MCF 10A (cell line): Measurements from ENCODE around the gene RPS15. TPM values are rescaled to one million over a fixed set of nuclear protein-coding genes. Genes with fewer than 3 reads are reported as not detected.

Source experiments
- BruUV-seq: library from RNA; stranded (reverse); fragments of 400-500 nt; replicated peaks from 2 replicates; lab custom pipeline; 2021; lab: Mats Ljungman, UMichigan
- CTCF ChIA-PET: fragments of 300-600 bp; sonication (Branson Sonifier 250); formaldehyde crosslinking; extraction: SDS; loops from one replicate; lab custom pipeline; 2021; ENCODE audit warnings: antibody characterized with exemption, inconsistent platforms; lab: Yijun Ruan, JAX
- POLR2A ChIA-PET: fragments of 300-600, 350-650 bp; sonication (Branson Sonifier 250); formaldehyde crosslinking; extraction: SDS; loops from one replicate; lab custom pipeline; 2020; ENCODE audit warnings: antibody characterized with exemption, inconsistent platforms; lab: Yijun Ruan, JAX
- DNase-seq: peaks from one replicate; pipeline ENCODE4 v3.0.0-alpha.2; 2018; ENCODE audit not compliant: unreplicated experiment
- H3K27ac Mint-ChIP-seq: one replicate; pipeline ENCODE4 v1.8.0; 2022; ENCODE audit warnings: mild to moderate bottlenecking, low read depth, mixed read lengths; ENCODE audit not compliant: unreplicated experiment
- H3K27me3 Mint-ChIP-seq: one replicate; pipeline ENCODE4 v1.8.0; 2022; ENCODE audit warnings: mixed read lengths; ENCODE audit not compliant: insufficient read depth, unreplicated experiment
- H3K36me3 Mint-ChIP-seq: one replicate; pipeline ENCODE4 v1.8.0; 2022; ENCODE audit warnings: mild to moderate bottlenecking, moderate library complexity, mixed read lengths; ENCODE audit not compliant: insufficient read depth, unreplicated experiment
- H3K4me1 Mint-ChIP-seq: one replicate; pipeline ENCODE4 v1.8.0; 2022; ENCODE audit warnings: mixed read lengths; ENCODE audit not compliant: insufficient read depth, unreplicated experiment
- H3K4me3 Mint-ChIP-seq: one replicate; pipeline ENCODE4 v1.8.0; 2022; ENCODE audit warnings: mild to moderate bottlenecking, moderate library complexity, mixed read lengths; ENCODE audit not compliant: unreplicated experiment
- H3K9me3 Mint-ChIP-seq: one replicate; pipeline ENCODE4 v1.8.0; 2022; ENCODE audit warnings: mixed read lengths; ENCODE audit not compliant: unreplicated experiment
- intact Hi-C: fragments of 100-400 bp; cut with micrococcal nuclease; formaldehyde crosslinking; loops from 2 replicates; pipeline ENCODE4 v1.14.1; 2022
- total RNA-seq: library from RNA; stranded (reverse); gene quantifications from 2 replicates; pipeline ENCODE4 v1.2.3, GENCODE V29; 2022
- TF ChIP-seq, protein P1 (sequence below): fragments of 200-600 bp; IDR thresholded peaks from one replicate; pipeline ENCODE4 v1.8.0; 2022; ENCODE audit warnings: antibody characterized with exemption, mild to moderate bottlenecking; ENCODE audit not compliant: unreplicated experiment

Gene RPS15
- total RNA-seq, 1 experiment from 2014 or later, result 1,168 TPM

DNA sequence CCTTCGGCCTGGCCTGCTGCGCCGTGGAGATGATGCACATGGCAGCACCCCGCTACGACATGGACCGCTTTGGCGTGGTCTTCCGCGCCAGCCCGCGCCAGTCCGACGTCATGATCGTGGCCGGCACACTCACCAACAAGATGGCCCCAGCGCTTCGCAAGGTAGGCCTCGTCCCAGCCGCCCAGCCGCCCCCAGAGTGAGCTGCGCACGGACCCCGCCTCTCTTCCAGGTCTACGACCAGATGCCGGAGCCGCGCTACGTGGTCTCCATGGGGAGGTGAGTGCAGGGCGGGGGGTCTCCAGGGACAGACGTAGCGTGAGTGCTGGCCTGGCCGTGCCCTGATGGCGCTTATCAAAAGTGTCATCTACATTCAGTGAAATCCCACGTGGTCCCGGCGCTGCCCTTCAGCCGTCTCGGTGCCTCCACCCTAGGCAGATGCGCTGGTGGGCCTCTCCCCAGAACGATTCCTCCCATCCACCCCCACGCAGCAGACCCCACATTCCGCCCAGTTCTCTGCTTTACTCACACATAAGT is 47.2 kb upstream of the RPS15 start:
- POLR2A ChIA-PET, result interaction anchor here (1.2 kb wide), 1 partner anchor 36 kb away, joined by 3 read pairs; a partner anchor contains a TSS
- no peaks in the 10 kb centered on the region for H3K4me1 Mint-ChIP-seq
- no peak overlapping the region for H3K4me3 Mint-ChIP-seq
- H3K36me3 Mint-ChIP-seq, result peaks cover 49% of the 10 kb centered on the region
- TF ChIP-seq, protein P1, sequence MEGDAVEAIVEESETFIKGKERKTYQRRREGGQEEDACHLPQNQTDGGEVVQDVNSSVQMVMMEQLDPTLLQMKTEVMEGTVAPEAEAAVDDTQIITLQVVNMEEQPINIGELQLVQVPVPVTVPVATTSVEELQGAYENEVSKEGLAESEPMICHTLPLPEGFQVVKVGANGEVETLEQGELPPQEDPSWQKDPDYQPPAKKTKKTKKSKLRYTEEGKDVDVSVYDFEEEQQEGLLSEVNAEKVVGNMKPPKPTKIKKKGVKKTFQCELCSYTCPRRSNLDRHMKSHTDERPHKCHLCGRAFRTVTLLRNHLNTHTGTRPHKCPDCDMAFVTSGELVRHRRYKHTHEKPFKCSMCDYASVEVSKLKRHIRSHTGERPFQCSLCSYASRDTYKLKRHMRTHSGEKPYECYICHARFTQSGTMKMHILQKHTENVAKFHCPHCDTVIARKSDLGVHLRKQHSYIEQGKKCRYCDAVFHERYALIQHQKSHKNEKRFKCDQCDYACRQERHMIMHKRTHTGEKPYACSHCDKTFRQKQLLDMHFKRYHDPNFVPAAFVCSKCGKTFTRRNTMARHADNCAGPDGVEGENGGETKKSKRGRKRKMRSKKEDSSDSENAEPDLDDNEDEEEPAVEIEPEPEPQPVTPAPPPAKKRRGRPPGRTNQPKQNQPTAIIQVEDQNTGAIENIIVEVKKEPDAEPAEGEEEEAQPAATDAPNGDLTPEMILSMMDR, result no peak
- no peaks in the 10 kb centered on the region for H3K27me3 Mint-ChIP-seq
- BruUV-seq, result no TSS peak
- H3K9me3 Mint-ChIP-seq, result no peaks in the 10 kb centered on the region
- no peak overlapping the region for H3K27ac Mint-ChIP-seq
- intact Hi-C loops, result no loop called here
- CTCF ChIA-PET, result no interaction called here
- no peak for DNase-seq

DNA sequence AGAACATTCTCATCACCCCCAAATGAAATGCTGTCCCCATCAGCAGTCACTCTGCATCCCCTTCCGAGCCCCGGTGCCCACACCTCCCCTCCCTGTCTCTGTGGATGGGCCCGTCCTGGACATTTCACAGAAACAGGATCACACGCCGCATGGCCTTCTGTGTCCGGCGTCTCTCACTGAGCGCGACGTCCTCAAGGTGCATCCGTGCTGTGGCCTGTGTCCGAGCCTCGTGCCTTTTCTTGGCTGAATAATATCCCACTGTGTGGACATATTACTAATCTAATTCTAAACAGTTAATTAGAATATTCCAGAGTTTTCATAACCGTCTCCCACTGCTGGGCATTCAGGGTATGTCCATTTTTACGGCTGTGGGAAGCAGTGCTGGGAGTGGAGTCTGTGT is 45.8 kb upstream of the RPS15 start:
- BruUV-seq, result no TSS peak
- no peaks in the 10 kb centered on the region for H3K27me3 Mint-ChIP-seq
- POLR2A ChIA-PET, result no interaction called here

DNA sequence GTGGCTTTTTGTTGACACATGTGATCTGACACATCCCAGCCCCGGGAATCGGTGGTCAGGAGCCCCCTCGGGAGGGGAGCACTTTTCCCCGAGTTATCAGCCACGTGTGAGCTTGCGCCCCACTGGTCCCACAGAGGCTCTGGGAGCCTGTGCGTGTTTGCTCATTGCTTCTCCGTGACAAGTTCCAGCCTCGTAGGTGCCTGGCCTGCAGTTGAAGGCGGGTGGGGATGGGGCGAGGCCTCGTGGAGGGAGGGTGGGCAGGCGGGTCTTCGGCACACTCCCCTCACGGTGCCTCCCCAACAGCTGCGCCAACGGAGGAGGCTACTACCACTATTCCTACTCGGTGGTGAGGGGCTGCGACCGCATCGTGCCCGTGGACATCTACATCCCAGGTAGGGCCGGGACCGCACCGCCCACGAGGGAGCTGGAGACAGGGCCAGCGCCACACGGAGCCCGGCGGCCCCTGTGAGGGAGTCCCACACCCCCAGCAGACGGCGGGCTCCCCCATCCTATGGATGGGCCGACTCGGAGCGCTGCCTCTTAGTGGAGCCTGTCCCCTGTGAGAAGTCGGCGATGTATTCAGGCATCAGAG is 45.2 kb upstream of the RPS15 start:
- POLR2A ChIA-PET, result no interaction called here
- Mint-ChIP-seq H3K4me3 (no peak overlapping the region), H3K27me3 (no peaks in the 10 kb centered on the region), H3K36me3 (peaks cover 44% of the 10 kb centered on the region), H3K27ac (no peak overlapping the region), H3K4me1 (no peaks in the 10 kb centered on the region), H3K9me3 (no peaks in the 10 kb centered on the region)
- CTCF ChIA-PET, result no interaction called here
- no peak for DNase-seq
- no TSS peak for BruUV-seq
- intact Hi-C loops, result no loop called here
- TF ChIP-seq, protein P1, result no peak

More for the DNA sequence above, 45.8 kb upstream of the RPS15 start:
- Mint-ChIP-seq H3K36me3 (peaks cover 44% of the 10 kb centered on the region), H3K4me1 (no peaks in the 10 kb centered on the region), H3K27ac (no peak overlapping the region), H3K4me3 (no peak overlapping the region), H3K9me3 (no peaks in the 10 kb centered on the region)
- CTCF ChIA-PET, result no interaction called here
- intact Hi-C loops, result no loop called here
- DNase-seq, result no peak
- TF ChIP-seq, protein P1, result no peak

DNA sequence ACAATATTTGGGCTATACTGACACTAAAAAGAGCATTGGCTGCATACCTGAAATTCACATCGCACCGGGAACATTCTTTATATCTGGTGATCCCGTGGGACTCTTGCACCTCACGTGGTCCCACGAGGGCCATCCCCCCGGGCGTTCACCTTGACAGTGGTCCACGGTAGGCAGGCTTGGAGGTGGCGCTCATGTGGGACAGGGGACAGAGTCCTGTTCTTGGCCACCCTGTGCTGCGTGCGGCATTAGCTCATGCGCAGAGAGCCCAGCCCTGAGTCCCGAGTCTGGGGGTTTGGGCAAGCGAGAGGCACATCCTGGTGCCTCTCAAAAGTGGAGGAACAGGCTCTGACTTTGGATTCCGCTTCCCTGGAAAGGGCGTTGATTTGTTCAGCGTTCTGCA is 44.4 kb upstream of the RPS15 start:
- no peak for DNase-seq
- no TSS peak for BruUV-seq
- Mint-ChIP-seq H3K36me3 (peaks cover 38% of the 10 kb centered on the region), H3K27ac (no peak overlapping the region), H3K9me3 (no peaks in the 10 kb centered on the region), H3K4me3 (no peak overlapping the region), H3K27me3 (no peaks in the 10 kb centered on the region), H3K4me1 (no peaks in the 10 kb centered on the region)
- ChIA-PET POLR2A (interaction anchor here (1.5 kb wide), 1 partner anchor 9 kb away, joined by 4 read pairs; no protein-coding TSS in a partner anchor), CTCF (no interaction called here)
- intact Hi-C loops, result no loop called here
- TF ChIP-seq, protein P1, result no peak
